KMS-11 (cell line): ENCODE measurements around the gene LRBA.
"Not testable (repeated sequence)": the region's sequence is repeated elsewhere in the genome, so short reads cannot be mapped to it uniquely, and the experiment has no call there.

Source experiments
- H2AFZ ChIP-seq: fragments of 200-600 bp; sonication (generic); 2 replicates; pipeline ENCODE4 v1.6.1; 2016; ENCODE audit warnings: antibody characterized with exemption, mixed run types, low read depth
- H3K27ac ChIP-seq: fragments of 200-600 bp; sonication (generic); 2 replicates; pipeline ENCODE4 v1.6.1; 2016; ENCODE audit warnings: mild to moderate bottlenecking, mixed run types
- H3K27me3 ChIP-seq: fragments of 200-600 bp; sonication (generic); 2 replicates; pipeline ENCODE4 v1.6.1; 2017; ENCODE audit warnings: mild to moderate bottlenecking, low read depth, mixed run types, moderate library complexity; ENCODE audit not compliant: insufficient read depth
- H3K36me3 ChIP-seq: fragments of 200-600 bp; sonication (generic); 2 replicates; pipeline ENCODE4 v1.6.1; 2017; ENCODE audit warnings: mild to moderate bottlenecking, mixed run types; ENCODE audit not compliant: insufficient read depth
- H3K4me1 ChIP-seq: fragments of 200-600 bp; sonication (generic); 2 replicates; pipeline ENCODE4 v1.6.1; 2016; ENCODE audit warnings: mild to moderate bottlenecking, low read depth, mixed run types; ENCODE audit not compliant: poor library complexity, severe bottlenecking
- H3K4me2 ChIP-seq: fragments of 200-600 bp; sonication (generic); 2 replicates; pipeline ENCODE4 v1.7.0; 2016; ENCODE audit warnings: mild to moderate bottlenecking, mixed run types
- H3K4me3 ChIP-seq: fragments of 200-600 bp; sonication (generic); IDR thresholded peaks from 2 replicates; pipeline ENCODE4 v1.6.1; 2017; ENCODE audit warnings: low read depth, low read length, mixed read lengths; ENCODE audit not compliant: insufficient read depth
- H3K79me2 ChIP-seq: fragments of 200-600 bp; sonication (generic); 2 replicates; pipeline ENCODE4 v1.6.1; 2016; ENCODE audit warnings: low read depth, mixed run types; ENCODE audit not compliant: insufficient read depth
- H3K9ac ChIP-seq: fragments of 200-600 bp; sonication (generic); 2 replicates; pipeline ENCODE4 v1.6.1; 2016; ENCODE audit warnings: mild to moderate bottlenecking, mixed run types
- H4K20me1 ChIP-seq: fragments of 200-600 bp; sonication (generic); 2 replicates; pipeline ENCODE4 v1.6.1; 2016; ENCODE audit warnings: mild to moderate bottlenecking, mixed run types; ENCODE audit not compliant: insufficient read depth
- TF ChIP-seq, protein P1 (sequence below): fragments of 200-600 bp; sonication (generic); conservative IDR thresholded peaks from 2 replicates; pipeline ENCODE4 v1.6.1; 2017; ENCODE audit warnings: low read depth, mild to moderate bottlenecking, antibody characterized with exemption, low read length, moderate library complexity, mixed read lengths

Gene LRBA

GRCh38 chr4:150543042-150543441 is 472.0 kb downstream of the LRBA start:
- Histone ChIP-seq H2AFZ (no peak overlapping the region), H3K9ac (no peak overlapping the region), H3K79me2 (no peaks in the 10 kb centered on the region), H3K27me3 (no peaks in the 10 kb centered on the region), H3K4me3 (no peak overlapping the region), H3K4me1 (no peaks in the 10 kb centered on the region), H3K36me3 (no peaks in the 10 kb centered on the region), H3K4me2 (no peak overlapping the region), H4K20me1 (no peaks in the 10 kb centered on the region), H3K27ac (no peak overlapping the region)
- TF ChIP-seq, protein P1, sequence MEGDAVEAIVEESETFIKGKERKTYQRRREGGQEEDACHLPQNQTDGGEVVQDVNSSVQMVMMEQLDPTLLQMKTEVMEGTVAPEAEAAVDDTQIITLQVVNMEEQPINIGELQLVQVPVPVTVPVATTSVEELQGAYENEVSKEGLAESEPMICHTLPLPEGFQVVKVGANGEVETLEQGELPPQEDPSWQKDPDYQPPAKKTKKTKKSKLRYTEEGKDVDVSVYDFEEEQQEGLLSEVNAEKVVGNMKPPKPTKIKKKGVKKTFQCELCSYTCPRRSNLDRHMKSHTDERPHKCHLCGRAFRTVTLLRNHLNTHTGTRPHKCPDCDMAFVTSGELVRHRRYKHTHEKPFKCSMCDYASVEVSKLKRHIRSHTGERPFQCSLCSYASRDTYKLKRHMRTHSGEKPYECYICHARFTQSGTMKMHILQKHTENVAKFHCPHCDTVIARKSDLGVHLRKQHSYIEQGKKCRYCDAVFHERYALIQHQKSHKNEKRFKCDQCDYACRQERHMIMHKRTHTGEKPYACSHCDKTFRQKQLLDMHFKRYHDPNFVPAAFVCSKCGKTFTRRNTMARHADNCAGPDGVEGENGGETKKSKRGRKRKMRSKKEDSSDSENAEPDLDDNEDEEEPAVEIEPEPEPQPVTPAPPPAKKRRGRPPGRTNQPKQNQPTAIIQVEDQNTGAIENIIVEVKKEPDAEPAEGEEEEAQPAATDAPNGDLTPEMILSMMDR, result no peak

DNA sequence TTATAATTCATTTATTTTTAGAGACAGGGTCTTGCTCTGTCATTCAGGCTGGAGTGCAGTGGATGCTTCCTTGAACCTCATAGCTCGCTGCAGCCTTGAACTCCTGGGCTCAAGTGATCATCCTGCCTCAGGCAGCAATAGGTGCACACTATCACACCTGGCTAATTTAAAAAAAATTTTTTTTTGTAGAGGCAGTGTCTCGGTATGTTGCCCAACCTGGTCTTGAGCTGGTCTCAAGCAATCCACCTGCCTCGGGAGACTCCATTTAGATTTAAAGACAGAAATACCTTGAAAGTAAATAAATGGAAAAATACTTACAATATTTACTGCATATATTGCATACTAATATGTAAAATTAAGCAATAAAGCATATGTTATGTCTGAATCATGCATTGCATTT is 473.4 kb downstream of the LRBA start:
- Histone ChIP-seq H3K9ac (no peak overlapping the region), H3K27me3 (no peaks in the 10 kb centered on the region), H3K4me3 (no peak overlapping the region), H3K4me1 (no peaks in the 10 kb centered on the region), H3K36me3 (no peaks in the 10 kb centered on the region), H4K20me1 (no peaks in the 10 kb centered on the region), H3K79me2 (no peaks in the 10 kb centered on the region), H3K27ac (no peak overlapping the region), H2AFZ (no peak overlapping the region), H3K4me2 (no peak overlapping the region)
- TF ChIP-seq, protein P1, result no peak

GRCh38 chr4:150540959-150541360 is 474.1 kb downstream of the LRBA start:
- Histone ChIP-seq H3K79me2 (no peaks in the 10 kb centered on the region), H2AFZ (no peak overlapping the region), H3K9ac (no peak overlapping the region), H3K27ac (no peak overlapping the region), H3K27me3 (no peaks in the 10 kb centered on the region), H3K36me3 (no peaks in the 10 kb centered on the region), H4K20me1 (no peaks in the 10 kb centered on the region), H3K4me2 (no peak overlapping the region), H3K4me3 (no peak overlapping the region), H3K4me1 (no peaks in the 10 kb centered on the region)
- TF ChIP-seq, protein P1, result no peak

DNA sequence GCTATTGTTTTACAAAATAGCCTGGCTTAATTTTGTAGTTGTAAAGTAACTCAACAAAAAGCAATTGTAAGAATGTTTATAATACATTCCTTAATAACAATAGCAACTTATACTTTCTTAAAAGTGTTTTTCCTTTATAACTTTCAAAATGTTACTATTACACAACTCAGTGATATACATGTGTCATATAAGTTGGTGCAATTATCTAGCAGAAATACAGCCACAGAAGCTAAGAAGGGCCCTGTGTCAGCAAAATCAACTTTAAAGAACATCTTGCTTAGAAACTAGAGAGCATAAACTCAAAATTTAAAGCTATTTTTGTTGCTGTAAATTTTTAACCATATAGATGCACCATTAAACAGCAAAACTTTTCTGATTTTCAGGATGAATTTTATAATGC is 474.5 kb downstream of the LRBA start:
- no peaks in the 10 kb centered on the region for H3K4me1 ChIP-seq
- TF ChIP-seq, protein P1, result no peak
- no peaks in the 10 kb centered on the region for H3K27me3 ChIP-seq
- H4K20me1 ChIP-seq, result no peaks in the 10 kb centered on the region
- no peaks in the 10 kb centered on the region for H3K36me3 ChIP-seq
- no peak overlapping the region for H3K4me2 ChIP-seq
- H3K9ac ChIP-seq, result no peak overlapping the region
- H2AFZ ChIP-seq, result no peak overlapping the region
- H3K4me3 ChIP-seq, result no peak overlapping the region
- no peak overlapping the region for H3K27ac ChIP-seq
- no peaks in the 10 kb centered on the region for H3K79me2 ChIP-seq

GRCh38 chr4:150537911-150538310 is 477.2 kb downstream of the LRBA start:
- H3K27ac ChIP-seq, H3K4me1 ChIP-seq, H3K36me3 ChIP-seq, H3K4me3 ChIP-seq, H3K79me2 ChIP-seq, H3K9ac ChIP-seq, H4K20me1 ChIP-seq, H2AFZ ChIP-seq, H3K27me3 ChIP-seq, H3K4me2 ChIP-seq: not testable (repeated sequence)
